HG03354 (cell line): ENCODE results near the gene TENT5A.
"Not testable (repeated sequence)": the region's sequence is repeated elsewhere in the genome, so short reads cannot be mapped to it uniquely, and the experiment has no call there.

Experiments used
- ATAC-seq: cut with Tn5 transposase; IDR thresholded peaks from one replicate; pipeline ENCODE4 v1.9.1; 2021; ENCODE audit warnings: mild to moderate bottlenecking; ENCODE audit not compliant: unreplicated experiment, poor library complexity, severe bottlenecking

The TENT5A gene

DNA sequence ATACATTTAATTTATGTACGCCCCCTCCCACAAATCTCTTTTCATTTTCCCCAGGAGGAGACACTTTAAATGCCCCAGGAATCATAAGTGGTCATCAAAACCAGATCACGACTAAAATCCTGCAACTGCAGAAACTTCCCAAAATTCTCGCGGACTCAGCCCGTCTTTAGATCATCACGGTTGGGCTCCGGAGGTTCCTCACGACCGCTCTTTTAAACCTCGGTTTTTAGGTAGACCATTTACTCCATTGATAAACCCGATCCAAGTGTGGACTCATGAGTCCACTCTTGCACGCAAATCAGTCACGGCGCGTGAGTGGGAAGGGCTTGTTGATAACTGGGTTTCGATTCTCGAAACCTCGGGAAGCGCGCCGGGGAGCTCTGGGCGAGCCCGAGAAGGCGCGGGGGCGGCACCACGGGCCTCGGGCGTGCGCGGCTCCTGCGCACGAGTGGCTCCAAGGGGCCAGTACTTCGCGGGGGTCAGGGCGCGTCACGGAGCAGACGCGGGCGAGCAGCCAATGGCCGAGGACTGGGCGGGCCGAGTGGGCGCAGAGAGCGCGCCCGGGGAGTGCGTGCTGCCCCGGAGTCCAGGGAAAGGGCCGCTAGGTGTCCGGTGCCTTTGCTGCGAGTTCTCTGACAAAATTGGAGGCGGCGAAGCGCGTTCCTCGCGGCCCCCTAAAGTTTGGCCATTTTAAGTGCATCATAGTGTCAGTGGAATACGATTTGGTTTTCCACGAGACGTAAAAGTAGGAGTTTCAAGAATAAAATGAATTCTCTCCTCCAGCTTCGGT lies 635 bp upstream of the TENT5A start:
- peak; percentile 51 for ATAC-seq

DNA sequence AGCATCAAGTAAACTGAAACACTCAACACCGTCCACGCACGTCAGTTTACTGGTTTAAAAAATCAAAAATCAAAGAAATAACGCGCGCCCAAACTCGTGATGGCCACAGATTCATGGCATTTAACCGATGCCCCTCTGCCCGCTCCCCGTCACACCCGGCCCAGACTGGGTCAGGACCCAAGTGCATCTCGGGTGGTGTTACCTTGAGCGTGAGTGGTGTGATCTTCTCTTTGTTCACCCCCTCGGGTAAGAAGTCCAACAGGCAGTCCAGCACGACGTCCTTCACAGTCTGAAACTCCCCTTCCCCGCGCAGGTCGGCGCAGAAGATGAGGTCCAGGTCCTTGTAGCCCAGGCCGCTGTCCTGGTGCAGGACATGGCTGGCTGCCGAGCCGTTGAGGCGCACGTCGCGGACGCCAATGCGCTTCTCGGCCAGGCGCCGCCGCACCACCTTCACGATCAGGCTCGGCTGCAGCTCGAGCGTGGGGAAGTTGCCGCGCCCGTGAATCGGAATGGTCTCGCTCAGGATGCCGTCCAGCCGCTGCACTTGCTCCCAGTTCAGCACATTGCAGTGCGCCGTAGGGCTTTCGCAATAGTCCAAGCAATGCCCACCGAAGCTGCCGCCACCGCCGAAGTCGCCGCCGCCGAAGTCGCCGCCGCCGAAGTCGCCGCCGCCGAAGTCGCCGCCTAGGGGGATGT lies 945 bp downstream of the TENT5A start:
- peak; percentile 7 for ATAC-seq

- ATAC-seq: no peak
Observed at GRCh38 chr6:81750681-81751387, 1.6 kb downstream of the TENT5A start.

GRCh38 chr6:81750200-81750599 lies 2.3 kb downstream of the TENT5A start:
- ATAC-seq: no peak

- ATAC-seq: no peak
Observed at GRCh38 chr6:81749707-81750106, 2.8 kb downstream of the TENT5A start.

GRCh38 chr6:81748994-81749393 lies 3.5 kb downstream of the TENT5A start:
- ATAC-seq: no peak

GRCh38 chr6:81747327-81747726 lies 5.2 kb downstream of the TENT5A start:
- no peak for ATAC-seq

DNA sequence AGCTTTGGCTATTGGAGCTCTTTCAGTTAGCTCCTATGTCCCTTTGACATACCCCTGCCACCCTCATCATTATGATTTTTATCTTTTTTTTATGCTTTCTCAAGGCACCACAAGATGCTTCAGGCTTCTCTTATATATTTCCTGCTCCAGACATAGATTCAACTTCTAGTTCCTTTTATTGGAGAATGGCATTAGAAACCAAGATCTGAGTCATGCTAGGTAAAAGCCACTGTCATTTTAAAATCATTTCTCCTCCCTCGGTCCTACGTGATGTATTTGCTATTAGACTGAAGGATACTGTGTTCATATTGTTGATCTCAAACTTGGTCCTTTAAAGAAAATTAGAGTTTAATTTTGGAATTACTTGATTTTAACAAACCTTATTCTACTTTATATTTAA lies 8.3 kb downstream of the TENT5A start:
- ATAC-seq: no peak

GRCh38 chr6:81743649-81744048 lies 8.8 kb downstream of the TENT5A start:
- ATAC-seq: no peak

GRCh38 chr6:81741689-81742088 lies 10.8 kb downstream of the TENT5A start:
- no peak for ATAC-seq

DNA sequence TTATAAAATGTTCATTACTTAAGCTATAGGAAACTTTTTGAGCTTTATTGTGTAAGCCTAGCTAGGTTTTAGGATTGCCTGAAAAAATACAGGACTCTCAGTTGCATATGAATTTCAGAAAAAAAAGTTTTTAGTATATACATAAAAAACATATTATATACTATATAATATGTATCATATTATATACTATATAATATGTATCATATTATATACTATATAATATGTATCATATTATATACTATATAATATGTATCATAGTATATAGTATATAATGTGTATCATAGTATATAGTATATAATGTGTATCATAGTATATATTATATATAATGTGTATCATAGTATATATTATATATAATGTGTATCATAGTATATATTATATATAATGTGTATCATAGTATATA lies 11.9 kb downstream of the TENT5A start:
- not testable (repeated sequence) for ATAC-seq

DNA sequence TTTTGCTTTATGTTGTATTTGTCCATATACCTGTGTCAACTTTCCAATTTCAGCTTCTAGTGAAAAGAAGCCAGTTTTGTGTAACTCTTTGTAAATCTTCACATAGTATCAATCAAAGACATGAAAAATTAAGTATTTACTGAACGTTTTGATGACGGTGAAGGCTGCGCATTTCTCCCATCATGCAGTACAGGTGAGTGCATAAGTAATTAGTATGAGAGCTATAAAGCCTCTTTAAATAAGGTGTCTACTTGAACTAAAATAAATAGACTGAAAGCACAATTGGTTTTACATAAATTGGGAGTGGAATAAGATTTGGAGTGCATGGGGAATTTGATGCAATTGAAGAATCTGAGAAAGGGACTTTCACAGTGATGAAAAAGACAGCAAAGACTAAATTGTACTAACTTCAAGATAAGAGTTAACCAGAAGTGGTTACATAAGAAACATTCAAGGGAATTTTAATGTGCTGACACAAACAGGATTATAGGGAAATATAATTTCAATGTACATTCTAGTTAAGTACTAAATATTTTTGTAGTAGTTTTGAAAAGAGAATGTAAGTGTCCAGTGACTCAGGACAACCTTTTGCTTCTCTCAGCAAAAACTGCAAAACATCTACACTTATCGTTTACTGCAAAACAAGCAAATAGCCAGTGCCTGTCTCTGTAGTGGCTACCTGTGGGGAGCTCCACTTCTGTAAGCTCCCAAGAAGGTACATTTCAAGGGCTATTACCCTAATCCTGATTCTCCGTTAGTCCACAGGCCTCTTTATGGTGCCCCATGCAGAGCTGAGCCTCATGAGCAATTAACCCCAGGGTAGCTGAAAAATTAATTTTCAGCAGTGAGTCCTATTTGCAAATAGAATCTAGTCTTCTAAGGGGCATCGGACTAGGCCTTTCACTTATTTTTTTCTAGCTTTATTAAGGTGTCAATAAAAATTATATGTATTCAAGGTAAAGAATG lies 13.0 kb downstream of the TENT5A start:
- ATAC-seq: no peak

DNA sequence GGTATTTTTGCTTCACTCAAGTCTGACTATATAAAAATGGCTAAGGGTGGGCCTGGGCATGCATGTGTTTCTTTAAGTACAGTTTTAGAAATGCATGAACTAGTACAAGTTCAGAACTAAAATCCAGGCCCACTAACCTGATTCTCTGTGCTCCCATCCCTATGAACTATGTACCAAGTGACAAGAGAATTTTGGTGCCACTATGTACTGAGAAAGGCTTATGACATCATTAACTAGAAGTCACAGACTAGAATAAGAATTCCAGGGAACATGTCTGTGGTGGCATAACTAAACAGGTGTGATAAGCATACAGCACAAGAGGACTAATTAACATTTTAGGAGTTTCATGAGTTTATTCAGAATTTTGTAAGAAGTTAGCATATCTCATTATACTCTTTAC lies 16.1 kb downstream of the TENT5A start:
- ATAC-seq: no peak

GRCh38 chr6:81735756-81736380 lies 16.6 kb downstream of the TENT5A start:
- no peak for ATAC-seq

GRCh38 chr6:81734500-81735150 lies 17.9 kb downstream of the TENT5A start:
- ATAC-seq: no peak

DNA sequence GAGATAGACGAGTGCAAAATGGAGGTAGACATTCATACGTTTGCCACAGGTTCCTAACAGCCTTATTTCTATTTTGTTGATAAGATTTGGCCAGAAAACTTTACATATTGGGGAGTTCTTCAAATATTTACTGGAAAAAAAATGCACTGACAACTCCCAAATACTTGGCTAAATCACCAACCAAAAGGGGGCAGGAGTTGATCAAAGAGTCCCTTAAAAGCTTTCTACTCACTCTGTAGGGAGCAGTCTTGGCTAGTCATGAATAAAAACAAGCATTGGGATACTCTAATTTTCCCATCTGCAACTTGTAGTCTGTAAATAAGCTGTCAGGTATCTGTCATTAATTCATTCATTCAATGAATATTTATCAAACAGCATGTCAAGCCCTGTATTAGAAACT lies 18.4 kb downstream of the TENT5A start:
- ATAC-seq: no peak

GRCh38 chr6:81731814-81732213 lies 20.7 kb downstream of the TENT5A start:
- no peak for ATAC-seq

GRCh38 chr6:81727876-81728517 lies 24.5 kb downstream of the TENT5A start:
- ATAC-seq: no peak
